Muscle layer of colon (tissue), 2 donors: ENCODE data around the gene MPST.
"Not testable (repeated sequence)": the region's sequence is repeated elsewhere in the genome, so short reads cannot be mapped to it uniquely, and the experiment has no call there.

Experiments used
- H3K27ac ChIP-seq: one replicate; pipeline ENCODE4 v1.7.0; 2013; ENCODE audit warnings: low read depth, mild to moderate bottlenecking, low read length, moderate library complexity
- H3K27me3 ChIP-seq, 2 donors: one replicate each; pipeline ENCODE4 v1.7.0; 2013; ENCODE audit warnings: low read length in 2 of 2, mild to moderate bottlenecking in 2 of 2; ENCODE audit not compliant: insufficient read depth in 2 of 2, control insufficient read depth in 1 of 2
- H3K36me3 ChIP-seq: one replicate; pipeline ENCODE4 v1.7.0; 2013; ENCODE audit warnings: mild to moderate bottlenecking, low read length; ENCODE audit not compliant: insufficient read depth
- H3K4me1 ChIP-seq: one replicate; pipeline ENCODE4 v1.7.0; 2013; ENCODE audit warnings: mild to moderate bottlenecking, low read length; ENCODE audit not compliant: insufficient read depth
- H3K4me3 ChIP-seq, 2 donors: one replicate each; pipeline ENCODE4 v1.7.0; 2013; ENCODE audit warnings: low read length in 2 of 2, low read depth in 1 of 2, mild to moderate bottlenecking in 1 of 2, moderate library complexity in 1 of 2
- H3K9ac ChIP-seq: one replicate; pipeline ENCODE4 v1.7.0; 2013; ENCODE audit warnings: low read length
- H3K9me3 ChIP-seq: one replicate; pipeline ENCODE4 v1.7.0; 2013; ENCODE audit warnings: mild to moderate bottlenecking, low read length
- donor health status: abdominal sarcoma.
- donor health status: Adenocarcinoma of cecum.

MPST gene

DNA sequence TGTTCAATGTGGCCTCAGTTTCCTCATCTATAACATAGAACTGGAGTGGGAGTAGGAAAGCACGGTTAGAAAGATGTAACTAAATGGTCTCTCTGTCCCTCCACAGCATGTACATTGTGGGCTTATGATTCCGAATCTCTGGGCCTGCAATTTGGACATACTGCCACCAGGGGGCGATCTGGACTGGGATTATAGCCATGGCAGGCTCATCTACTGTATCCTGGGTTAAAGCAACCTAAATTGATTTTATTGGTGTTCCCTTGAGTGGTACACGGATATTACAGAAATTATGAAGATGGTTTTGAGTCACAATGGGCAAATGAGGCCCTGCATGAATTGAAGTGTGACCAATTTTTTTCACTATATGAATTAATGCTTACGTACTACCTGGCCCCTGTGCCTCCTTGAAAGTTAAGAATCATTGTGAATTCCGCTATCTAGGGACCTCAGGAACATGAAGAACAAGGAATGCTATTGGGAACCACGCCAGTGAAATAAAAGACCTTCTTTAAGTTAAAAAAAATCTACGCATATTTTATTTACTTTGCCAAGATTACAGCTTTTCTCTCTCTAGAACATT lies 33.2 kb upstream of the MPST start:
- Histone ChIP-seq H3K9ac (no peak overlapping the region), H3K27ac (no peak overlapping the region), H3K4me3 (no peak overlapping the region), H3K27me3 (peaks cover 0 to 11% of the 10 kb centered on the region in 2 donors), H3K4me1 (no peaks in the 10 kb centered on the region), H3K9me3 (peaks cover 10% of the 10 kb centered on the region), H3K36me3 (no peaks in the 10 kb centered on the region)

DNA sequence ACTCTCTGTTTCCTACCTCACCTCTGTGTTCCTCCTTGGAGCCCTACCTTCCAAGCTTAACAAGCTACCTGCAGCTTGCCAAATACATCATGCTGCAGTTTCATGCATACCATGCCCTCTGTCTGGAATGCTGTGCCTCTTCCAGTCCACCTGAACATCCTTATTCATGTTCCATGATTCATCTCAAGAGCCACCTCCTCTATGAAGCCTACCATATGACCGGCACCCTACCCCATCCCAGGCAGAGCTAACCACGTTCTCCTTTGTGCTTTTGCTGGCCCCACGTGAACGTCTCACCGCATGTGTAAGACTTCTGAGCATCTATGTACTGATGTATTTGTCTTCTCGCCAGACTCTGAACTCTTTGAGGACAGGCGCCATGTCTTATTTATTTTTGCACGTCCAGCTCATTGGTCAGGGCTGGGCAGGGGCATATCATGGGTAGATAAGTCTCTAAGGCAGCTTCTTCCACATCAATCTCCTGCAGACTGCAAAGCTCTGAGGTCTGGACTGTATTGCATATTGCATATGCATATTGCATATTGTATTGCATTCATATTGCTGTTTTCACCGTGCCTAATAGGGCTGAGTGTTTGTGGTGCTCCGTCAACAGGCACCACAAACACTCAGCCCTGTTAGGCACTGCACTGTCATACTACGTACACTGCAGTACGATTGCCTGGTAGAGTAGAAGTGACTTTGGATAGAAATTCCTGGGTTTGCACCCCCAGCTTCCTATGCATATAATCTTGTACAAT lies 31.3 kb upstream of the MPST start:
- Histone ChIP-seq H3K9me3 (peaks cover 10% of the 10 kb centered on the region), H3K4me3 (no peak overlapping the region), H3K4me1 (no peaks in the 10 kb centered on the region), H3K36me3 (no peaks in the 10 kb centered on the region), H3K9ac (no peak overlapping the region), H3K27me3 (peaks cover 0 to 11% of the 10 kb centered on the region in 2 donors), H3K27ac (no peak overlapping the region)

DNA sequence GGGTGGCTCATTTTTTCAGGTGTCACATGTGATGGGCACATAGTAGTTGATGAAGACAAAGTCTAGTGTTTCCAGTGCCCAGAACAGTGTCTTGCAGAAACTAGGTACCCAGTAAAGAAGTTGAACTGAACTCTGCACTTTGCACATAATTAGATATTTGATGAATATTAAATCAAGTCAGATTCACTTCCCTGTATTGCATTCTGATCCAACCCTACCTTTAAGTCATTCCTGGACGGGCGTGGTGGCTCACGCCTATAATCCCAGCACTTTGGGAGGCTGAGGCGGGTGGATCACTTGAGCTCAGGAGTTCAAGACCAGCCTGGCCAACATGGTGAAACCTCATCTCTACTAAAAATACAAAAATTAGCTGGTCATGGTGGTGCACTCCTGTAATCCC lies 30.5 kb upstream of the MPST start:
- H3K27me3 ChIP-seq, result peaks cover 0 to 11% of the 10 kb centered on the region in 2 donors
- not testable (repeated sequence) for H3K4me1 ChIP-seq, H3K27ac ChIP-seq, H3K9me3 ChIP-seq, H3K4me3 ChIP-seq, H3K36me3 ChIP-seq, H3K9ac ChIP-seq

DNA sequence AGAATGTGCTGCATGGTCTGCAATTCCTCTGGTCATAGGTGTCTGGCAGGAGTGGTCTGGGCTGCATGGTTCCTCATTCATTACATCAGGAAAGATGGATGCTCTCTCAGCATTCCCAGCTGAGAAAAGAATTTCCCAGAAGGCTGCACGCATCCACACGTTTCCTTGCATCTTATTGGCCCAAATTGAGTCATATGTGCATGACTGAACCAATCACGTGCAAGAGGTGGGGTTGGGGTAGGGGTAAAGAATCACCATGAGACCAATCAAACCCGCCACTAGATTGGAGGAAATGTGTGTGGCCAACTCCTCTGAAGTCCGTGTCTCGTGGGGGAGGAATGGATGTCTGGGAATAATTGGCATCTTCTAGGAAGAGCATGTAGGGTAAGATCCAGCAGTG lies 29.1 kb upstream of the MPST start:
- no peaks in the 10 kb centered on the region for H3K4me1 ChIP-seq
- H3K27me3 ChIP-seq, result peaks cover 0 to 11% of the 10 kb centered on the region in 2 donors

DNA sequence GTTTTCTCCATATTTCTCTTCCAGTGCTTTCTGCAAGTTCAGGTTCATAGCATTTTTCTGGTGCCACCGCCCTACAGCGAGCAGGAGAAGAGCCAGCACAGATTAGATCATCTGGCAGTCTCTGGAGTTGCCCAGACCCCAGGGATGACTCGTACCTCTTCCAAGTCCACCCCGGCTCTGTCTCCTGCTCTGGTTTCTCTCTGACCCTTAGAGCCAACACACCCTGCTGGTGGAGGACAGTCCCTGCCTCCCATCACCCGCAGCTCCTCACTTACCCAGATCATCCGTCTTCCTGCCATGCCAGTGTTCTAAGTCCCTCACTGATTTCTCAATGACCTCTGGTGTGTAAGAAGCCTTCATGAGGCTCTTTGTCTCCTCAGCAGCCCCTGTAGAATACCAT lies 28.3 kb upstream of the MPST start:
- H3K4me1 ChIP-seq, result no peaks in the 10 kb centered on the region
- H3K9ac ChIP-seq, result no peak overlapping the region
- peaks cover 0 to 11% of the 10 kb centered on the region in 2 donors for H3K27me3 ChIP-seq
- H3K36me3 ChIP-seq, result no peaks in the 10 kb centered on the region
- peaks cover 2% of the 10 kb centered on the region for H3K9me3 ChIP-seq
- H3K4me3 ChIP-seq, result no peak overlapping the region
- no peak overlapping the region for H3K27ac ChIP-seq

More for the DNA sequence above, 29.1 kb upstream of the MPST start:
- peaks cover 9% of the 10 kb centered on the region for H3K9me3 ChIP-seq
- H3K27ac ChIP-seq, result no peak overlapping the region
- no peaks in the 10 kb centered on the region for H3K36me3 ChIP-seq
- H3K9ac ChIP-seq, result no peak overlapping the region
- H3K4me3 ChIP-seq, result no peak overlapping the region

DNA sequence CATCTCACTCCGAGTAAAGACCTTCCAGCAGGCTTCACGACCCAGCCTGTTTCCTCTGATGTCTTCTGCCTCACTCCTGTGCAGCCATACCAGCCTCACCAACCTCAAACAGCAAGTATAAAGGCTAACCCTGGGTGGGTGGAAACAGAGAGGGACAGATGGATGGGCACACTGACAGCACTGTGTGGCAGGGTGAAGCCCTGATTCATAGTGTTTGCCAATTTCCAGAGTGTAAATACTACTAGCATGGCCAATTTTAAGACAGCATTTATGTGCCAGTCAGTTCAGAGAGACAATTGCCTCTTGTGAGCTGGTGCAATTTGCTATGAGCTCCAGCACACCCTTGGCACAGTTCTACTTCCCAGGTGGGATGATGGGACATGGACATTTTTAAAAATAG lies 21.8 kb upstream of the MPST start:
- Histone ChIP-seq H3K9me3 (no peaks in the 10 kb centered on the region), H3K4me3 (no peak overlapping the region), H3K27me3 (no peaks in the 10 kb centered on the region), H3K27ac (no peak overlapping the region), H3K9ac (no peak overlapping the region), H3K4me1 (no peaks in the 10 kb centered on the region), H3K36me3 (no peaks in the 10 kb centered on the region)

DNA sequence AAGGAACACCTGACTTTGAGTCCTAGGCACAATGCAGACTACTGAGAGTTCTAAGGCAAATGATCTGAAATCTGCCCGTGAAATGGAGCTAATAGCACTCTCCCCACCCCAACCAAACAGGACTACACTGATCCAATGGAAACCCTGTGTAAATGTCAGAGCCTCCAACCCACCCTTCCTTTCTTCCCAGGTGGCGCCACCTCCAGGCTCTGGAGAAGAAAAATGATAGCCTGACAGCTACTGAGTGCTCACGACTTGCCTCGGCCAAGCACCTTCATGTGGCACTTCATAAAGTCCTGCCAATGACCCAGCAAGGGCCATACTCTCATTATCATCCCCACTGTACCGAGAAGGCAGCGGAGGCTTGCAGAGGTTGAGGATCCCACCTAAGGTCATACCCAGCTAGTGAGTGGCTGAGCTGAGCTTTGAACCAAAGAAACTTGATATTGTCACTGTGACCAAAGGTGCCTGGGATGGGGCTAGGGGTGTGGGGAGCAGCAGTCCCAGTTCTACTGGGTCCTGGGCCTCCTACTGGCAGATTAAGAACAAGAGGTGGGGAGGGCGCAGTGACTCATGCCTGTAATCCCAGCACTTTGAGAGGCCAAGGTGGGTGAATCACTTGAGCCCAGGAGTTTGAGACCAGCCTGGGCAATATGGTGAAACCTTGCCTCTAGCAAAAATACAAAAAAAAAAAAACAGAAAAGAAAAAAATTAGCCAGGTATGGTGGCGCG lies 20.8 kb upstream of the MPST start:
- H3K27ac ChIP-seq, result no peak overlapping the region
- no peak overlapping the region for H3K9ac ChIP-seq
- H3K4me3 ChIP-seq, result no peak overlapping the region

DNA sequence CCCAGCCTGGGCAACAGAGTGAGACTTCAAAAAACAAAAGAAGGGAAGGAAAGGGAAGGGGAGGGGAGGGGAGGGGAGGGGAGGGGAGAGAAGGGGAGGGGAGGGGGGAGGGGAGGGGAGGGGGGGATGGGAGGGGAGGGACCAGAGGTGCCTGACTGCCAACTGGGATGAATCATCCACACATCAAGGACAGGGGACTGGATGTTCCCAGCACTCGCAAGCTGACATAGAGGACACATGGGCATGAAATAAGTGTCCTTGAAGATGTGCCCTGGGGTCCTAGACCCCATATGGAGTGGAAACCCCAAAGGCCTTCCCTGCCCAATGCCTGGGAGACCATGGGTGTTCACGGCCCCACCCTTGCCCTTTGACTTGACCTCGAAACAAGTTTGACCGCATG lies 20.1 kb upstream of the MPST start:
- Histone ChIP-seq H3K27ac (no peak overlapping the region), H3K4me3 (no peak overlapping the region), H3K9ac (no peak overlapping the region), H3K9me3 (no peaks in the 10 kb centered on the region), H3K4me1 (no peaks in the 10 kb centered on the region), H3K27me3 (no peaks in the 10 kb centered on the region), H3K36me3 (no peaks in the 10 kb centered on the region)

More for the DNA sequence above, 20.8 kb upstream of the MPST start:
- Histone ChIP-seq H3K9me3 (no peaks in the 10 kb centered on the region), H3K36me3 (no peaks in the 10 kb centered on the region), H3K4me1 (no peaks in the 10 kb centered on the region), H3K27me3 (no peaks in the 10 kb centered on the region)

DNA sequence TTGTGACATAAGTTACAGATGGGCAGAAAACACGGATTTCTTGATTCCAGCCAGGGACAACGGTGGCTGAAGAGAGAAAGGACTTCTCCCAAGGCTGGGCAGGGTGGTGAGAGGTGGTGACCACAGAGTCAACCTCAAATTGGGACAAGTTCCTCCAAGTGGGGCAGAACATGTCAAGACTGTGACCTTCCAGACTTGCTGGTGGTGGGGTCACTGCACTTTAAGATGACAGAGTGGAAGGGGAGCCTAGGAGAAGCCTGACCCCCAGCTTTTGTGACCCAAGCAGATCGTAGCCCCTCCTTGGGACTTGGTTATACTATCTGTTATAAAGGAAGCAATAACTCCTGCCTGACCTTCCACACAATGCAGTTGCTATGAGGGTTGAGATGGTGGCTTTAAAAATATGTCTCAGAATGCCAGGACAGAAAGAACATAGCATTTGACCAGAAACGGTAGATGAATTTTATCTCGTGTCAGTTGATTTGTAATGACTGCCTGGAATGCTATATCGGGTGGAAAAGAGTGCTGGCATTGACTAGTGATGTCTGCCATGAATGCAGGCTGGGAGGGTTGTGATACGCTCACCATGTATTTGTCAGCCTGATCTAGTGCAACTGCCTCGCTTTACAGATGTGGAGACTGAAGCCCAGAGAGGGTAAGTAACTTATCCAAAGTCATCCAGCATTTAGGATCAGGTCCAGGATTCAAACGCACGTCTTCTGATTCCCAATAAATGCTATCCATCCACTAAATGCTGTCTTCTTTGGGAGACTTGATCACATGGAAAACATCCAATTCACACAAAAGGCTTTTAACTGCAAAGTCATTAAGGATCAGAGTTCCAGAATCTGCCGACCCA lies 18.6 kb upstream of the MPST start:
- no peaks in the 10 kb centered on the region for H3K9me3 ChIP-seq
- no peaks in the 10 kb centered on the region for H3K27me3 ChIP-seq
- no peaks in the 10 kb centered on the region for H3K4me1 ChIP-seq
- H3K36me3 ChIP-seq, result no peaks in the 10 kb centered on the region
- H3K4me3 ChIP-seq, result no peak overlapping the region
- H3K9ac ChIP-seq, result no peak overlapping the region
- H3K27ac ChIP-seq, result no peak overlapping the region

DNA sequence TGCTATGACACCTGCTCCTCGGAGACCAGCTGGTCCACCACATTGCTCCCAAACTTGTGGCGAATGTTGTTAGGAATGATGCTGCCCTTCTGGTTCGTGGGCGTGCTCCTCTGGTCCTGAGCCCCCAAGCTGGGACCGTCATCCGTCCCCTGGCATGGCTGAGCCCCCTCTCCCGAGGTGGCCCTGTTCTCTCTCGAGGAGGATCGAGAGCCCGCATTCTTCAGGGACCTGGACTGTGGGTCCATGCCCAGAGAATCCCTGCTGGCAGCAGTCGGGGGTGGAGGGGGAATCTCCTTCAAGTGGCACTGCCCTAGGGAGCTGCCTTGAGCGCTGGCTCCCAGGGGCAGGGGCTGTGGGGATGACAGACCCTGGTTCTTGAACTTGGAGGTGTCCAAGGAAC lies 17.7 kb upstream of the MPST start:
- no peaks in the 10 kb centered on the region for H3K27me3 ChIP-seq
- H3K27ac ChIP-seq, result no peak overlapping the region
- no peaks in the 10 kb centered on the region for H3K36me3 ChIP-seq
- no peak overlapping the region for H3K4me3 ChIP-seq
- H3K9me3 ChIP-seq, result no peaks in the 10 kb centered on the region
- H3K9ac ChIP-seq, result no peak overlapping the region
- no peaks in the 10 kb centered on the region for H3K4me1 ChIP-seq

DNA sequence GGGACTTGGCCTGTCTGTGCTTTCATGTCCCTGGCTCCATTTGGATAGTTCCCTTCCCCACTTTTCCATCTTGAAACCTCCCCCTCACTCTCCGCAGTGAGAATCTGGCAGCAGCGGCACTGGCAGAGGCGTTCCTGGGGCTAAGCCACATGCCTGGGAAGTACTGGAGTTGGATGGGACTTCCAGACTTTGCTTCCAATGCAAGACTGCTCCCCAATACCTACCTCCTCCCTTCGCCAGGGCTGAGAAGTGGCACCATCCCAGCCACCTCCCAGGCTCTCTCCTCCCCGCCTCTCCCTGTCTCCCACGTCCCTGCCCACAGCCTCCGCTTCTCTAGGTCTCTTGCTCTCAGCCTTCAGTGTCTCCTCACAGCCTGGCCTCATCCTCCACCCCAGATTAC lies 16.9 kb upstream of the MPST start:
- Histone ChIP-seq H3K4me1 (no peaks in the 10 kb centered on the region), H3K9ac (no peak overlapping the region), H3K4me3 (no peak overlapping the region), H3K27ac (no peak overlapping the region), H3K36me3 (no peaks in the 10 kb centered on the region), H3K9me3 (no peaks in the 10 kb centered on the region), H3K27me3 (no peaks in the 10 kb centered on the region)
